ENCODE results near the gene ANKRD31.

The ANKRD31 gene

GRCh38 chr5:75078027-75078426 is 158.7 kb downstream of the ANKRD31 start:
- TF ChIP-seq ESRRG (CRISPR knock-in tag; IDR thresholded peaks at IDR 0.05) (no peak), BACH2 (CRISPR knock-in tag; IDR thresholded peaks at IDR 0.05; ENCODE audit: borderline replicate concordance) (no peak), PATZ1 (CRISPR knock-in tag; IDR thresholded peaks at IDR 0.05; ENCODE audit: borderline replicate concordance) (no peak), ZNF70 (CRISPR knock-in tag; IDR thresholded peaks at IDR 0.05) (no peak), ARNTL (CRISPR knock-in tag; IDR thresholded peaks at IDR 0.05; ENCODE audit: borderline replicate concordance, low read depth) (no peak), ZFP3 (CRISPR knock-in tag; IDR thresholded peaks at IDR 0.05) (no peak), ZNF8 (CRISPR knock-in tag; IDR thresholded peaks at IDR 0.05) (no peak), RARB (CRISPR knock-in tag; IDR thresholded peaks at IDR 0.05) (no peak), POU6F1 (CRISPR knock-in tag; IDR thresholded peaks at IDR 0.05; ENCODE audit: borderline replicate concordance, low read depth) (no peak), CREB5 (CRISPR knock-in tag; IDR thresholded peaks at IDR 0.05; ENCODE audit: low read depth) (no peak), GLIS3 (CRISPR knock-in tag; IDR thresholded peaks at IDR 0.05) (no peak), TOX (CRISPR knock-in tag; IDR thresholded peaks at IDR 0.05; ENCODE audit: borderline replicate concordance) (no peak), ZFP30 (CRISPR knock-in tag; IDR thresholded peaks at IDR 0.05) (no peak)
- ATAC-seq = no peak

GRCh38 chr5:75072061-75072460 is 164.6 kb downstream of the ANKRD31 start:
- ATAC-seq = no peak
- TF ChIP-seq OSR1 (CRISPR knock-in tag; IDR thresholded peaks at IDR 0.05) (no peak), ZNF70 (CRISPR knock-in tag; IDR thresholded peaks at IDR 0.05) (no peak), ZFP3 (CRISPR knock-in tag; IDR thresholded peaks at IDR 0.05) (no peak), POU6F1 (CRISPR knock-in tag; IDR thresholded peaks at IDR 0.05; ENCODE audit: borderline replicate concordance, low read depth) (no peak), ZFP30 (CRISPR knock-in tag; IDR thresholded peaks at IDR 0.05) (no peak), TCF4 (CRISPR knock-in tag; IDR thresholded peaks at IDR 0.05; ENCODE audit: borderline replicate concordance) (no peak), SNAI2 (CRISPR knock-in tag; IDR thresholded peaks at IDR 0.05) (no peak), PATZ1 (CRISPR knock-in tag; IDR thresholded peaks at IDR 0.05; ENCODE audit: borderline replicate concordance) (no peak), RARB (CRISPR knock-in tag; IDR thresholded peaks at IDR 0.05) (no peak), ARNTL (CRISPR knock-in tag; IDR thresholded peaks at IDR 0.05; ENCODE audit: borderline replicate concordance, low read depth) (no peak), ZNF8 (CRISPR knock-in tag; IDR thresholded peaks at IDR 0.05) (no peak), TOX (CRISPR knock-in tag; IDR thresholded peaks at IDR 0.05; ENCODE audit: borderline replicate concordance) (no peak), PPARA (CRISPR knock-in tag; IDR thresholded peaks at IDR 0.05; ENCODE audit: borderline replicate concordance) (no peak), ZNF565 (CRISPR knock-in tag; conservative IDR thresholded peaks at IDR 0.05; ENCODE audit: low read depth) (no peak)

- TF ChIP-seq PATZ1 (CRISPR knock-in tag; IDR thresholded peaks at IDR 0.05; ENCODE audit: borderline replicate concordance) (no peak), TOX (CRISPR knock-in tag; IDR thresholded peaks at IDR 0.05; ENCODE audit: borderline replicate concordance) (no peak), TSHZ2 (CRISPR knock-in tag; IDR thresholded peaks at IDR 0.05) (no peak), ZFP3 (CRISPR knock-in tag; IDR thresholded peaks at IDR 0.05) (no peak), TCF4 (CRISPR knock-in tag; IDR thresholded peaks at IDR 0.05; ENCODE audit: borderline replicate concordance) (no peak), ZNF8 (CRISPR knock-in tag; IDR thresholded peaks at IDR 0.05) (no peak), CSDC2 (CRISPR knock-in tag; IDR thresholded peaks at IDR 0.05) (no peak), ZNF70 (CRISPR knock-in tag; IDR thresholded peaks at IDR 0.05) (no peak), POU6F1 (CRISPR knock-in tag; IDR thresholded peaks at IDR 0.05; ENCODE audit: borderline replicate concordance, low read depth) (no peak)
- no peak for ATAC-seq
These were observed 165.6 kb downstream of the ANKRD31 start for GRCh38 chr5:75071100-75071499.
